GM19023 (cell line): ENCODE results near the gene OSBPL6.
"Not testable (repeated sequence)": the region's sequence is repeated elsewhere in the genome, so short reads cannot be mapped to it uniquely, and the experiment has no call there.

Source experiments
- ATAC-seq: cut with Tn5 transposase; IDR thresholded peaks from one replicate; pipeline ENCODE4 v1.9.1; 2021; ENCODE audit warnings: mild to moderate bottlenecking, moderate library complexity; ENCODE audit not compliant: unreplicated experiment

The OSBPL6 gene

DNA sequence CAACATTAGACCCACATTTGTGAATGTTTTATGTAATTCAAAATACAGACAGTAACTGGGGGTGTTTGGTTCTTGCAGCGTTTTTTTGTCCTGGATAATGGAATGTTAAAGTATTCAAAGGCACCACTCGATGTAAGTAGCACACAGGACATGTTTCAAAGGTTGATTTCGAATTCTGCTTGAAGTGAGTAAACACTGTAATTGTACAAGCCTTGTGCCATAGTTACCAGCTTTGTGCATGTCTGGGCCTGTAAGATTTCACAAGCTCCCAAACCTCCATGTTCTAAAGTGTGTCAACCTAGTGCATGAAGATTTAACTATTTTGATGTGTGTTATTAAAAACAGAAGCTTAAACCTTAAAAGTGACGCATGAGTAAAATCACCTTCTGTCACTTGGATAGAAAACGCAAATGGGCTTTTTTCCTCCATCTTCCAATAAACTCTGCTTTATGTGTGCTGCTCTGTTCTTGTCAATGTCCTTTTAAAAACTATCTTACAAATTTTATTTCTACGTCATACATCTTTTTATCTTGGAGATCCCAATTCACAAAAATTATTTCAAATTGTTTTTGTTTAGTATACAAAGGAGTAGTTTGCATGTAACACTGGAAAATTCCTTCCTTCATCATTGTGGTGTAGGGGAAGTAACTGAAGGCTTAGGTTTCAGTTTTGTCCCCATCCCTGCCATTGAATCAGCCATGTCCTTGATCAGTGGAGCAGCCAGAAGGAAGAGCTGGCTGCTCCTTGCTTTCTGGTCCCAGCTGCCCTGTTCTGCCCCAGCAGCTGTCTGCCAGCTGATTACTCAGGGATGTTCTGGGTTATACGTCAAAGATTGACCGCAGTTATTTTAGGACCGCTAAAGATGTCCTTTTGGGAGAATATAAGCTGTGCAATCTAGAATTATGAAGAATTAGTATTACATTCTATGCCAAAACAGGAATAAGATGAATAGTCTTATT, 137.4 kb downstream of the OSBPL6 start:
- no peak for ATAC-seq

DNA sequence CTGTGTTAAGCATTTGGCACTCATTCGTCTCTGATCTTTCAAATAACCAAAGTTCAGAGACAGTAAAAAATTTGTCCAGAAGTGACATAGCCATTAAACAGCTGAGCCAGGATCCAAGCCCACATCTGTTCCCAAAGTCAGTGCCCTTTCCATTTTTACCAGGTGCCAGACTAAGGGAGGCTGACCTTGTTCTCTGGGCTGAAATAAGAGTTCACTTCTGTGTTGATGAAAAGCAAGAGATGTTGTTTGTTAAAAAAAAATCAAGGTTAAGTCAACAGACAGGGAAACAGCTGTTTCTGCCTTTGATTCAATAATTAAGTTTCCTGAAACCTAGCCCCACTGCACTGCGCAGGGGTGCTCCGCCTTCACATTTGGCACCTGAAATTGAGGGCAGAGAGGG, 139.5 kb downstream of the OSBPL6 start:
- ATAC-seq, result no peak

DNA sequence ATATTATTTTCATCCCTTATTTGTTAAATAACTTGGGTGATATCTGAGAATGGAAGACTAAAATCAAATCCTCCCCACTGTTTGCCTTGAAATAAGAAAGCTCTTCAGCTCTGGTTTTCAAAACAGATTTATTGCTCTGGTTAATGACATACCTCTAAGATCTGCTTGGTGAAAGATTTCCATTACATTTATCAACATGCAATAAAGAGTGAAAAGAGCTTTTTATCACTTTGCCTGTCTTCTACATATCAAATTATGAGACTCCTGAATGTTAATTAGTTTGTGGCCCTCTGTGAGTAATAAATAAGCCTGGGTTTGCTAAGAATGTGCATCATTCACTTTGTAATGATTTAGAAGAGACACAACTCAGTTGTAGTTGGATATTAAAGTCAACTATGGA, 140.9 kb downstream of the OSBPL6 start:
- no peak for ATAC-seq

DNA sequence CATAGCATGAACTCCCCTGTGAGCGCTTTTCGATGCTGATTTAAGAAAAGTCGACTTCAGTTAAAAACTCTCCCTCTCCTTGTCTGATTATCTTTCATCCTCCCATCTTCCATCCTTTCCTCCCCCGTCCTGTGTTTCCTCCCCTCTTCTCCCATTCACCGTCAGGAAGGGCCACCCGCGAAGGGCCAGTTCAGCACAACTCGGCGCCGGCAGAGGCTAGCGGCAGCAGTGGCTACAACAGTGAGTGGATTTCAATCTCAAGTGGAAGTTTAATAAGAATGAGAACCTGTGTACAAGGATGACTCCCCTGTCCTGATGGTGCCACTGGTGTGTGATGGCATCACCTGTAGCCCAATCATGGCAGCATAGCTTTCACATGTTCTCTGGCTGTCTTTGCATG, 149.8 kb downstream of the OSBPL6 start:
- no peak for ATAC-seq

- no peak for ATAC-seq
Measured at GRCh38 chr2:178345951-178346350, 151.6 kb downstream of the OSBPL6 start.

DNA sequence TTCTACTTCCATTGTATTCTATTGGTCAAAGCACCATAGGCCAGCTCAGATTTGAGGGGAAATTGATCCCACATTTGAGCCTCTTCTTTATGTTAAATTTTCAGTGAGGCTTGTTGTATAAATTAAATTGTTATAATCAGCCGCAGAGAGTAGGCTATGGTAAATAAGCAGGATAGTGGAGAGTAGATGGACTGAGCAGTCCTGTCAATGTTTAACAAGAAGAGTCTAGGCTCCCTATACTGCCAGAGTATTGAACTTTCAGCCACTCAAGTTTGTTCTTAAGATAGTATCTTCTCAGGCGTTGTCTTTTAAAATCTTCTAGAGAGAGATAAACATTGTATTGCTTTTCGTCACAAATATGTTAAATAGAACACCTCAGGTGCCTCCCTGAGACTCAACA, 155.7 kb downstream of the OSBPL6 start:
- ATAC-seq, result no peak

DNA sequence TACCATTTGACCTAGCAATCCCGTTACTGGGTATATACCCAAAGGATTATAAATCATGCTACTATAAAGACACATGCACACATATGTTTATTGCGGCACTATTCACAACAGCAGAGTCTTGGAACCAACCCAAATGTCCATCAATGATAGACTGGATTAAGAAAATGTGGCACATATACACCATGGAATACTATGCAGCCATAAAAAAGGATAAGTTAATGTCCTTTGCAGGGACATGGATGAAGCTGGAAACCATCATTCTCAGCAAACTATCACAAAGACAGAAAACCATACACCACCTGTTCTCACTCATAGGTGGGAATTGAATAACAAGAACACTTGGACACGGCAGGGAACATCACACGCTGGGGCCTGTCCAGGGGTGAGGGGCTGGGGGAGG, 163.4 kb downstream of the OSBPL6 start:
- not testable (repeated sequence) for ATAC-seq

GRCh38 chr2:178359192-178359912, 165.0 kb downstream of the OSBPL6 start:
- no peak for ATAC-seq

DNA sequence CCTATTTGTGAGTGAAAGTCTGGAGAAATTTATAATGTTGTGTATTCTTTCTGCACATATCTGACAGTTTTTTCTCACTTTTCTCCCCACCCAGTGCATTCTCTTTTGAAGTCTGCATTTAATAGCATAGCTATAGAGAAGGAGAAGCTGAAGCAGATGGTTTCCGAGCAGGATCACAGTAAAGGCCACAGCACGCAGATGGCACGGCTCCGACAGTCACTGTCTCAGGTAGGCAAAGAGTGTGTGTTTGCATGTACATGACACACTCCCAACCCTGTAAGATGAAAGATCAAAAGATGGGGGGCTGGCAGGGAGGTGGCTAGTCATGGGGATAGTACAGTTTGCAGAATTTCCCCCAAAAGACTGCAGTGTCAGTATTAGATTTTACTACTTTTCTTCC, 167.3 kb downstream of the OSBPL6 start:
- ATAC-seq, result no peak

GRCh38 chr2:178363252-178363651, 168.9 kb downstream of the OSBPL6 start:
- no peak for ATAC-seq

GRCh38 chr2:178365116-178365515, 170.8 kb downstream of the OSBPL6 start:
- no peak for ATAC-seq

- ATAC-seq, result no peak
Measured at GRCh38 chr2:178366412-178366811, 172.1 kb downstream of the OSBPL6 start.

GRCh38 chr2:178367344-178367743, 173.0 kb downstream of the OSBPL6 start:
- ATAC-seq, result no peak

DNA sequence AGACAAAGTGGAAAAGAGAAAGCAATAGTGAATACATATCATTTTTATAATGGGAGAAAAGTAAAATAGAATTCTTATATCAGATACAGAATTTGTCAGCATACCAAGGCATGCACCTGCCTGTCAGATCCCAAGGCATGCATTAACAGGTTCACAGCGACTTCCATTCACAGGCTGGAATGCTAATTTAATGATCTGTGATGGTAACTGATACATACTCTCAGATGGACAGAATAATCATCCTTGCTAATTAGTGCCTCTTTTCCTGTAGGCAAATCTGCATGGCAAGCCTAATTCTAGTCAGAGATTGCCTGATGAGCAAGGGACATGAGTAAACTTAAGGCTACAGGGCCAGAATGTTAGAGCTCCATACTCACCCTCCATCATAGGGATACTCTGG, 180.6 kb downstream of the OSBPL6 start:
- ATAC-seq, result no peak

DNA sequence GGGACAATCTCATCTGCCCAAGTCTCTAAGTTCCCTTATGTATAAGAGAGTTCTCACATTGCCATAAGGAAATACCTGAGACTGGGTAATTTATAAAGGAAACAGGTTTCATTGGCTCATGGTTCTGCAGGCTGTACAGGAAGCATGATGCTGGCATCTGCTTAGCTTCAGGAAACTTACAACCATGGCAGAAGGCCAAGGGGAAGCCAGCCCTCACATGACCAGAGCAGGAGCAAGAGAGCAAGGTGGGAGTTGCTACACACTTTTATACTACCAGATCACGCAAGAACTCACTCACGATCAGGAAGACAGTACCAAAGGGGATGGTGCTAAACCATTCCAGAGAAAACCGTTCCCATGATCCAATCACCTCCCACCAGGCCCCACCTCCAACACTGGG, 182.7 kb downstream of the OSBPL6 start:
- no peak for ATAC-seq

DNA sequence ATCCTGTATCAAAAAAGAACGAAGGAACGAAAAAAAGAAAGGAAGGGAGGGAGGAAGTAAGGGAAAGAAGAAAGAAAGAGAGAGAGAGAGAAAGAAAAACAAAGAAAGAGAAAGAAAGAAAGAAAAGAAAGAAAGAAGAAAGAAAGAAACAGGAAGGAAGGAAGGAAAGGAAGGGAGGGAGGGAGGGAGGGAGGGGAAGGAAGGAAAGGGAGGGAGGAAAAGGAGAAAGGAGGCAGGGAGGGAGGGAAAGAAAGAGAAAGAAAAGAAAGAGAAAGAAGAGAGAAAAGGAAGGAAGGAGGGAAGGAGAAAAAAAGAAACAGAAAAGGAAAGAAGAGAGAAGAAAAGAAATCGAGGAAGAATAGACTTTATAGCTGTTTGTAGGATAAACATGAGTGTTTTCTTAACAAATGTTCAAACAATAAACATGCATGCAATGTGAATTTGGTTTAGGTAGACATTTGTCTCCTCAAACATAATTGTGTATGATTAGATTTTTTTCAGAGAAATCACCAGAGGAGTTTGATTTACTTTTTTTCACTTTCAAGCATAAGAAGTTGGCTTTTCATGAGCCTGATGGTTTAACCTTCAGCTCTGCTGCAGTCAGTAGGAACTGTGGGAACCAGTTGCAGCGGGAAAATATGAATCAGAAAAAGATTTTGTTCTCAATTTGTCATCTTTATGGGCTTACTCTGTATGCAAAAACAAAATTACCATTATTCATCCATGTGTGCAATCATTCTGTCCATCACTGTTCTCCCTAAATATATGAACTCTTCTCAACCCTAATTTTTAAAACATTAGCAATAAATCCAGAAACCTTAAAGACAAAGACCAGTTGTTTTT, 185.1 kb downstream of the OSBPL6 start:
- no peak for ATAC-seq

DNA sequence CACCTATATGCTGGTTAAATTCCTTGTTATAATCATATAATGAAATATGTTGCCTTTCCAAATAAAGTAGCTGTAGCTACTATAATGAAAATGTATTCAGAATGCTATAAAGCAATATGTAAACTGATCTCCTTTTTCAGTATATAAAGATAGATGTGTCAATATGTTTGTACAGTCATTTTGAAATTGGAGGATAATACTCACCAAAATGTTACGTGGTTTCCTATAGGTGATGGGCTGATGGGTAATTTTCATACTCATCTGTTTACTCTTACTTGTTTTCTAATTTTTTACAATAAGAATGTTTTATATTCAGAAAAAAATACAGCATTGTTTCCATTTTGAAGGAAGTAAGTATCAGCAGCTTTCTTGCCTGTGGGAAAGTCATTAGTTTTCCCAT, 186.5 kb downstream of the OSBPL6 start:
- no peak for ATAC-seq

GRCh38 chr2:178383718-178384117, 189.4 kb downstream of the OSBPL6 start:
- no peak for ATAC-seq

DNA sequence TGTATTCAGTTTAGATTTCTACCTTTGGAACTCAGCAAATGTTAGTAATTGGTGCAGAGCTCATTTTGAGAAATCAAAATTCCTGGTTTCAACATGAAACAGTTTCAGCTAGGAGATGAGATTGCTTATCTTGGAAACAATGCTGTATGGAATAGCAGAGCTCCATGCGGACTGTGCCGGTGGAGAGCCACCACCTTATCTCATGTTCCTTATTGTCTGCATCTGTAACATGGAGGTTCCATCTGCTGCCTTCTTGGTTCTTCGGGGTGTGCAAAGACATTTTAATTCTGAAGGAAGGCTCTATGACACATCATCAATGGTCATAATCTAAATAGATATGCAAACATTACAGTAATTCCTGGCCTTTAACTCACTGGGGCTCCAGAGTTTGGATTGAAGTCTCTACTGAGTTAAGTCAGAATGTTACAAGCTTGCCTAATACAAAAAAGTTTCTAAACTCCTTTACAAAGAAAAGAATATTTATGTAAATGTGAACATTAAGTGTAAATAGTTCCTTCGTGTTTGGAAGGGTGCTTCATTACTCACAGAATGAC, 191.4 kb downstream of the OSBPL6 start:
- ATAC-seq, result no peak

DNA sequence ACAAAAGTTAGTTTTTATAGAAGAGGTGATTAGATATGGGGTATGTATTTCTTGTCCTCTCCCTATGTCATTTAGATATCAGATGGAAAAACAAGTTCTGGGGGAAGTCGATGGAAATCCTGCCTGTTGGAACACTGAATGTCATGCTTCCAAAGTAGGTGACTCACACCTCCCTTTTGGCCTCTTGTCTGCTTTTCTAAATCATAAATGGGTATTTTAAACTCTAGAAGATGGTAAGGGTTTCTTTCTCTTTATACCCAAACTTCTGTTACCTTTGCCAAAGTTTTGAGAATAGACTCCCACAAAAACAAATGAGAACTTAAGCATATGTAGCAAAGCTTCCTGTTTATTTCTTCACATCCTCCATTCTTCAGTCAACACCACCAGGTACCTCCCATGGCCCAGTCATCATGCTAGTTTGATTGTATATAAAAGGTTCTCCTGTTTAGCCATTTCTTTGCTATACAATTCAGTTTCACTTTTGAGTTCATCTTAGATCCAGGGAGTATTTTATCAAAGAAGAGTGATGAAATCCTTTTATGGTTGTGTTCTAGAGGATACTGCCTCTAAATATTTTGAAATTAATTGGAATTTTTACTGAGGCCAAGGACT, 192.8 kb downstream of the OSBPL6 start:
- ATAC-seq, result no peak

- ATAC-seq, result no peak
Measured at GRCh38 chr2:178388287-178388686, 194.0 kb downstream of the OSBPL6 start.
